HUES6 (cell line): ENCODE measurements around the gene COG6.

Experiments
- H3K27ac ChIP-seq: 2 replicates; pipeline ENCODE4 v1.7.0; 2013; ENCODE audit warnings: low read depth, mild to moderate bottlenecking, low read length, inconsistent platforms
- H3K27me3 ChIP-seq: 2 replicates; pipeline ENCODE4 v1.6.1; 2013; ENCODE audit warnings: low read length; ENCODE audit not compliant: control insufficient read depth, insufficient read depth
- H3K36me3 ChIP-seq: 2 replicates; pipeline ENCODE4 v1.6.1; 2013; ENCODE audit warnings: low read length; ENCODE audit not compliant: control insufficient read depth, insufficient read depth
- H3K4me1 ChIP-seq: 2 replicates; pipeline ENCODE4 v1.6.1; 2013; ENCODE audit warnings: low read length; ENCODE audit not compliant: control insufficient read depth, insufficient read depth
- H3K4me3 ChIP-seq: 2 replicates; pipeline ENCODE4 v1.5.1; 2013; ENCODE audit warnings: low read depth, low read length
- H3K9ac ChIP-seq: one replicate; pipeline ENCODE4 v1.6.1; 2013; ENCODE audit warnings: mild to moderate bottlenecking, low read length
- H3K9me3 ChIP-seq: 2 replicates; pipeline ENCODE4 v1.6.1; 2013; ENCODE audit warnings: low read depth, low read length; ENCODE audit not compliant: control insufficient read depth, insufficient read depth

The COG6 gene

DNA sequence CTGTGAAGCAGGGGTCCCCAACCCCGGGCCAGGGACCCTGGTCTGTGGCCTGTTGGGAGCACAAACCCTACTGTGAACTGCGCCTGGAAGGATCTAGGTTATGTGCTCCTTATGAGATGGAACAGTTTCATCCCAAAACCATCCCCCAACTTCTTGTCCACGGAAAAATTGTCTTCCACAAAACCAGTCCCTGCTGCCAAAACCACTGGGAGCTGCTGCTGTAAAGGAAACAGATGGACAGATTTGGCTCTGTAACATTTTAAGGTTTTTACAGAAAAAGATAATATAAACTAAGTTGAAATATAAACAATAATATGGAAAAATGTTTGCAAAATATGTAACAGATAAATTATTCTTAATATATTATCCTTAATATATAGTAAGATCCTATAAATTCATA, 73.7 kb downstream of the COG6 start:
- Histone ChIP-seq H3K9me3 (no peaks in the 10 kb centered on the region), H3K4me3 (no peak overlapping the region), H3K9ac (no peak overlapping the region), H3K27ac (no peak overlapping the region), H3K4me1 (no peaks in the 10 kb centered on the region), H3K36me3 (peaks cover 7% of the 10 kb centered on the region; the same call in 1 of the 2 replicates), H3K27me3 (no peaks in the 10 kb centered on the region)

DNA sequence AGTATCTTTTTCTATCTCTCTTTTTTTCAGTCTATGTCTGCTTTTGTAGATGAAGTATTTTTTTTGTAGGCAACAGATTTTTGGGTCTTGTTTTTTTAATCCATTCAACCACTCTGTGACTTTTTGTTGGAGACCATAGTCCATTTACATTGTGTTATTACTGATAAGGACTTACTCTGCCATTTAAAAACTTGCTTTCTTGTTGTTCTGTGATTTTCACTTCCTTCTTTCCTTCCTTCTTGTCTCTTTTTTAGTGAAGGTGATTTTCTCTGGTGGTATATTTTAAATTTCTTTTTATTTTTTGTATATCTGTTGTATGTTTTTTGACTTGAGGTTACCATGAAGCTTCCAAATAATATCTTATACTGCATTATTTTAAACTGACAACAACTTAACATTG, 79.5 kb downstream of the COG6 start:
- H3K9me3 ChIP-seq: no peaks in the 10 kb centered on the region
- H3K9ac ChIP-seq: no peak overlapping the region
- no peaks in the 10 kb centered on the region for H3K27me3 ChIP-seq
- H3K27ac ChIP-seq: no peak overlapping the region
- no peaks in the 10 kb centered on the region for H3K4me1 ChIP-seq
- H3K4me3 ChIP-seq: no peak overlapping the region
- peaks cover 11% of the 10 kb centered on the region; the same call in 1 of the 2 replicates for H3K36me3 ChIP-seq

DNA sequence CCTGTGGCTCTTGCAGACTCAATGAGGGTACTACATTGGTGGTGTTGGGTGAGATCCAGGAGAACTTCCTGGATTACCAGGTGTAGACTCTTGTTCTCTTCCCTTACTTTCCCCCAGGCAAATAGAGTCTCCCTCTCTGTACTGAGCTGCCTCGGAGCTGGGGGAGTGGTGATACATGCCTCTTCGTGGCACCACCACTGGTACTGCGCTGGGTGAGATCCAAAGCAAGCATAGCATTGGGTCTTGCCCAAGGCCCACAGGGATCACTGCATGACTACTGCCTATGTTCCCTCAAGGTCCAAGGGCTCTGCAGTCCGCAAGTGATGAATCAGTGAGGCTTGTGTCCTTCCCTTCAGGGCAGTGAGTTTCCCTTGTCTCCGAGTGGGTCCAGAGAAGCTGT, 81.6 kb downstream of the COG6 start:
- 0 out of 2 replicates have a peak, but pooled peaks cover 2% of the 10 kb centered on the region for H3K9me3 ChIP-seq
- no peak overlapping the region for H3K27ac ChIP-seq

DNA sequence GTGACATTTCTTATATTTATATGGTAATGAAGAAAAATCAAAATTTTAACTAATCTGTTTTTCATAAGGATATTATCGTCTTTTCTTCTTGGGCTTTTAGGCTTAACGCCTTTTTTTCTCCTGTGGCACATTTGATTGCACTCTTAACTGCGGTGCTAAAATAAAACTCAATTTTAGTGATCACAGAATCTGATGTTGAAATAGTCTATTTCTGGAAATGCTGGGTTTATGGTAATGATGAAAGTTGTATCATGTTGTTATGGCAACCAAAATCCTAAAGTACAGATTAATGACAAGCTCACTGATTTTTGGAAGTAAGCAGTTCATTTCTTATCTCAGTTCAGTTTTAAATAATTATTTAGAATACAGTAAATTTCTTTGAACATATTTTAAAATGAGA, 85.3 kb downstream of the COG6 start:
- no peak overlapping the region for H3K4me3 ChIP-seq

More for the DNA sequence above, 81.6 kb downstream of the COG6 start:
- Histone ChIP-seq H3K4me1 (no peaks in the 10 kb centered on the region), H3K36me3 (peaks cover 11% of the 10 kb centered on the region; the same call in 1 of the 2 replicates), H3K27me3 (no peaks in the 10 kb centered on the region), H3K9ac (no peak overlapping the region), H3K4me3 (no peak overlapping the region)

DNA sequence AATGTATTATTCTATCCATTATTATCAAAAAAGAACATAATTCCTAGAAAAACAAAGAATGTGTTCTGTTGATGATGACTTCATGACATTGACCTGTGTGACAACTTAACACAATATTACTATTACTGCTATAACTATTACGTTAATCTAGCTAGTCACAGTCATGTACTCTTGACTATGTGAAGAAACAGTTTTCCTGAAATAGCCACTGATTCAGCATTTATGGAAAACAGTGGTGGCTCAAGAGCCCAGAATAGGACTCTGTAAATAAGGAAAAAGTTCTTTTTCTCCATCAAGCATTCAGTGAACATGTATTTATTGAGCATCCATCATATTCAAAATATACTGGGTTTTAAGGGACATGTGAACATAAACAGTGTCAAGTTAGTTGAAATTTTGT, 93.5 kb downstream of the COG6 start:
- Histone ChIP-seq H3K9ac (no peak overlapping the region), H3K27me3 (no peaks in the 10 kb centered on the region), H3K36me3 (no peaks in the 10 kb centered on the region), H3K27ac (no peak overlapping the region), H3K4me3 (no peak overlapping the region), H3K9me3 (no peaks in the 10 kb centered on the region), H3K4me1 (no peaks in the 10 kb centered on the region)

More for the DNA sequence above, 85.3 kb downstream of the COG6 start:
- Histone ChIP-seq H3K27me3 (no peaks in the 10 kb centered on the region), H3K4me1 (no peaks in the 10 kb centered on the region), H3K9ac (no peak overlapping the region), H3K36me3 (peaks cover 11% of the 10 kb centered on the region; the same call in 1 of the 2 replicates), H3K9me3 (0 out of 2 replicates have a peak, but pooled peaks cover 2% of the 10 kb centered on the region), H3K27ac (no peak overlapping the region)

DNA sequence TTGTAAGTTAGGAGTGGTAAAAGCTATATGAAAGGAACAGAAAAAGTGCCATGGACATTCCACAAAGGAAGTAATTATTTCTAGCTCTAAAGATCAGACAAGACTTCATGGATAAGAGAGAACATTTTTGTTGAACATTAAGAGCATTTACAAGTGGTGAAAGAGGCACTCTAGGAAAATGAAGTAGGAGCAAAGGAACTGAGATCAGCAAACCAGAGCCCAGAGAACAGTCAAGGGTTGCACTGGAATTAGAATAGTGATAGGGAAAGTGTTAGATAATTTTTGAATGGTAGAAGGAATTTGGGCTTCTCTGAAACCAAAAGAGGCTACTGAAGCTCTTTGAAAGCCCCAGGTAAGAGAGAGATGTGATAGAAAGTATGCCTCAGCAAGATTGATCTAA, 94.1 kb downstream of the COG6 start:
- H3K36me3 ChIP-seq: no peaks in the 10 kb centered on the region
- no peak overlapping the region for H3K27ac ChIP-seq
- H3K4me3 ChIP-seq: no peak overlapping the region
- no peaks in the 10 kb centered on the region for H3K4me1 ChIP-seq
- no peak overlapping the region for H3K9ac ChIP-seq
- H3K9me3 ChIP-seq: no peaks in the 10 kb centered on the region
- no peaks in the 10 kb centered on the region for H3K27me3 ChIP-seq

DNA sequence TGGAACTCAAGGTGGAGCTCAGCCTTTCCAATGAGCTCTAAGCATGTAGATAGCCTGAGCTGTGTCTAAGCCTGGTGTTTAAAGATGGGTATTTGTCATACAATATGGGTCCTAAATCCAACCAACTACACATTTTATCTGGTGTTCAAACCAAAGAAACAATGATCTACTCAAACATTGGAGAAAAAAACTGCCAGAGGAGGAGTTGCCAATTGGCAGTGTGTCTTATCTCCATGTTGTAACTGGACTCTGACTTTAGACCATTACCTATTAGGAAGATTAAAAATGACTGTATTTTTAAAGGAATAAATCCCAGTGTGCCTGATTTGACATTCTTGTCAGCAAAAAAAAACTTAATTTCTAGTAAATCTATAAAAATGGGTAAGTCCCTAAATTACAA, 96.3 kb downstream of the COG6 start:
- H3K27ac ChIP-seq: no peak overlapping the region

DNA sequence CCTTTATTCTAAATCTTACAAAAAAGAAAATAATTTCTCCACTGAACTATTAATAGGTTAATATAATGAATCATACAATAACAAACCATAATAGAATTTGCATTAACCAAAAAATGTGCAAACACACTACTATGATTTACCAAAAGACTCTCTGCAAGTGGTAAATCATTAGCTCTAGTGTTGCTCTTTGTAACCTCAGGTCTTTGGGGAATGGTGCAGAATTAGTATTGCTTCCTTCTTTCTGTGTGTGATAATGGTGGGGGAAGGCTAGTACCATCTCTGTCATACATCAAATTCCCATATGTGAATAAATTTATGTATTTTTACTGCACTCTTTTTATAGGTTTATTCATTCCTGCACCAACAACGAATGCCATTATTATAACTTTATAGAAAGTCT, 105.1 kb downstream of the COG6 start:
- Histone ChIP-seq H3K27ac (no peak overlapping the region), H3K9me3 (no peaks in the 10 kb centered on the region), H3K27me3 (no peaks in the 10 kb centered on the region), H3K36me3 (no peaks in the 10 kb centered on the region), H3K4me3 (no peak overlapping the region), H3K4me1 (no peaks in the 10 kb centered on the region), H3K9ac (no peak overlapping the region)

More for the DNA sequence above, 96.3 kb downstream of the COG6 start:
- Histone ChIP-seq H3K27me3 (no peaks in the 10 kb centered on the region), H3K36me3 (no peaks in the 10 kb centered on the region), H3K4me1 (no peaks in the 10 kb centered on the region), H3K9me3 (no peaks in the 10 kb centered on the region), H3K9ac (no peak overlapping the region), H3K4me3 (no peak overlapping the region)

DNA sequence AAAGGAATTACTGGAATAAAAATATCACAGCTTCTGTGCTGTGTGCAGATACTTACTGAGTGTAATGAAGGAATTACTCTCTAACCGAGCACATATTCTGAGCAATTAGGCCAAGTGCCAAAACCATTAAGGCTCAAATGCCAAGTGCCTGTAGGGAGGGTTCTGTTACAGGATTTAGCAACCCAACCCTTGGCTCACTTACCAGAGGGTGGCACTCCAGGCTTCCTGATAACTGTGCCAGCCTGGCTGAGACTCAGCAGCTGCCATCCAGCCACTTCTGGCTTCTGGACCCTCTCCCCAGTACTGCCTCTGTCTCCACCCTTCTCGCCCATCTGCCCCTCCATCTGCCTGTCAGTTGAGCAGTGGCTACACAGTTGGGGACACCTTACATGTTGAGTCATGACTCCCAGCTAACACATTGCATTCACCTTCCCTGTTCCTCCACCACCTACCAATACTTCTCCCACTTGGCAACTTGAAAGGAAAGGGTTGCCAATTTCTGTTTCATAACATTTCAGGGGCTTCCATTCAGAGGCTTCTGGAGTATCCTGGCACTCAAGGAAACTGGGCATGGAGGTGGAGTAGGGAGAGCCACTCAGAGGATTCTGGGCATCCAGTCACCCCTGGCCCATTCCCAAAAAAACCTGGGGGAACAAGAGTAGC, 110.5 kb downstream of the COG6 start:
- no peak overlapping the region for H3K4me3 ChIP-seq
- H3K9ac ChIP-seq: no peak overlapping the region
- no peak overlapping the region for H3K27ac ChIP-seq
- no peaks in the 10 kb centered on the region for H3K9me3 ChIP-seq
- peaks cover 12% of the 10 kb centered on the region for H3K4me1 ChIP-seq
- no peaks in the 10 kb centered on the region for H3K27me3 ChIP-seq
- no peaks in the 10 kb centered on the region for H3K36me3 ChIP-seq

DNA sequence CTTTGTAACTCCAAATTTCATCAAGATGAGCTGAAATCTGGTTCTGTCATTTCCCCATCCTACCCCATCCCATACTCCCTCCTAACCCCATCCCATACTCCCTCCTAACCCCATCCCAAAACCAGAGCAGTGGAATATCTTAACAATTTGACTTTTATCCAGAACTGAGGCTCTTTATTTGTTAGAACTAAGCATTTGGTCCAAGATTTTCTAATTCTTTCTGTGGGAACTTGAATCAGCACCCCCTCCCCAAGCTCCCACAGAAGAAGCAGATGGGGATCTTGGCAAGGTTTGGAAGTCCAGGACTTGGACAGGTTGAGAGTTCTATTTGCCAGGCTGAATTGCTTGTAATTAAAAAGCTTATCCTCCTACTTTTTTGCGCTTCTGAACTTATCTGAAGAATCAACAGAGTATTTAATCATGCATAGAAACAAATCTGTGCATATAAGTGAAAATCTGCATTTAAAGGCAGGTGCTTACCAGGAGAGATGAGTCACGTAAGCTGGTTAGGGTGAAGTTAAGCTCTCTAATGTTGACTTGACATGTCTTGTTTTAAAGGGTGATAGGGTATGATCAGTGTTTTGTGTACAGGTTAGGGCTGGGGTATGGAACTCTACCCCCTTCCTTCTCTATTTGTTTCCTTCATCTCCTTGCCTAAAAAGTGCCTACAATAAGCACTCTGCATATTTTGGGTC, 111.1 kb downstream of the COG6 start:
- no peaks in the 10 kb centered on the region for H3K36me3 ChIP-seq
- H3K4me3 ChIP-seq: no peak overlapping the region
- no peaks in the 10 kb centered on the region for H3K27me3 ChIP-seq
- peaks cover 12% of the 10 kb centered on the region for H3K4me1 ChIP-seq
- no peak overlapping the region for H3K9ac ChIP-seq
- no peak overlapping the region for H3K27ac ChIP-seq
- no peaks in the 10 kb centered on the region for H3K9me3 ChIP-seq

DNA sequence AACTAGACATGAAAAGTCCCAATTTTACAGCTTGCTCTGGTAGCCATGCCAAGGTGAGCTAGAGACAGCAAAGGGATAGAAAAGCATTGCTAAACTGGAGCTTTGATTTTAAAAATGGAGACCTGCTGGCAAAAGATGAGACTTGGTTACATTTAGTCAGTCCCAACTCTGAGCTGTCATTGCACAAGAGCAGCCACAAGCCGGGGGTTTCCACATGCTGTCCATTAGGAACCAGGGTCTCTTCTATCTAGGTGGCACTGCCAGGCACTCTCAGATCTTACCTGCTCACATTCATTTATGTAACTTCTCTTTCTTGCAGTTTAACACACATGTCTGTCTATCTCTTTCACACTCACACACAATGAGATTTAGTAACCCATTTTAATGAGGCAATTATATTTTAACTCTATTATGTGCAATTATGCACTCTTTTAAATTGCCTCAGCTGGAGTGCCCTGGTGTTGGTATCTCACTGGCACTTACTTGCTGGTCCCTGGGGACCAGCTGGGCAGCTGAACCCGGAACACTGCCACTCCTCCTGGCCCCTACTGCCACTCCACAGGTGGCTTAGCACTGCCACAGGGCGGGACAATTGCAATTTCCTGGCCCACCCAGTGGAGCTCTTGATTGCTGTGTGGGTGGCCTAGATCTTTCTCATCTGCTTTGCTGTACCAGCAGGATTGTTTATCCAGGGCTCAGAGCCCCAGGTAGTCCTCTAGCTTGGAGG, 112.5 kb downstream of the COG6 start:
- H3K36me3 ChIP-seq: no peaks in the 10 kb centered on the region
- H3K27me3 ChIP-seq: no peaks in the 10 kb centered on the region
- peaks cover 12% of the 10 kb centered on the region for H3K4me1 ChIP-seq
- no peak overlapping the region for H3K9ac ChIP-seq
- no peak overlapping the region for H3K27ac ChIP-seq
- 0 out of 2 replicates have a peak, but pooled peaks cover 2% of the 10 kb centered on the region for H3K9me3 ChIP-seq
- no peak overlapping the region for H3K4me3 ChIP-seq
